PFSK-1 (cell line): ENCODE data around the gene NRIP3.

ENCODE experiments used
- POLR2AphosphoS5 ChIP-seq: IDR thresholded peaks from 2 replicates; pipeline ENCODE4 v1.6.1; 2012; ENCODE audit warnings: low read depth, mild to moderate bottlenecking, control low read depth, low read length, moderate library complexity
- SIN3A ChIP-seq: IDR thresholded peaks from 2 replicates; pipeline ENCODE4 v1.6.1; 2012; ENCODE audit warnings: mild to moderate bottlenecking, low read length, moderate library complexity, borderline replicate concordance; ENCODE audit not compliant: insufficient read depth
- TAF1 ChIP-seq: IDR thresholded peaks from 2 replicates; pipeline ENCODE4 v1.6.1; 2012; ENCODE audit warnings: low read length, control low read depth, borderline replicate concordance; ENCODE audit not compliant: insufficient read depth

- TF ChIP-seq POLR2AphosphoS5, result no peak
- no peak for TF ChIP-seq TAF1
- no peak for TF ChIP-seq SIN3A
Measured at GRCh38 chr11:9037963-9038362, 34.2 kb upstream of the NRIP3 start.
